GM18507 (cell line): ENCODE results near the gene ADAM21.
"Not testable (repeated sequence)": the region's sequence is repeated elsewhere in the genome, so short reads cannot be mapped to it uniquely, and the experiment has no call there.

ENCODE experiments used
- DNase-seq: peaks from one replicate; pipeline ENCODE4 v3.0.0; 2011; ENCODE audit warnings: low read depth; ENCODE audit not compliant: insufficient read length; ENCODE audit errors: extremely low spot score
- FAIRE-seq: peaks from 2 replicates; lab custom pipeline; 2011; peaks lifted over from hg19 to GRCh38; lab: Jason Lieb, UNC

Gene ADAM21

DNA sequence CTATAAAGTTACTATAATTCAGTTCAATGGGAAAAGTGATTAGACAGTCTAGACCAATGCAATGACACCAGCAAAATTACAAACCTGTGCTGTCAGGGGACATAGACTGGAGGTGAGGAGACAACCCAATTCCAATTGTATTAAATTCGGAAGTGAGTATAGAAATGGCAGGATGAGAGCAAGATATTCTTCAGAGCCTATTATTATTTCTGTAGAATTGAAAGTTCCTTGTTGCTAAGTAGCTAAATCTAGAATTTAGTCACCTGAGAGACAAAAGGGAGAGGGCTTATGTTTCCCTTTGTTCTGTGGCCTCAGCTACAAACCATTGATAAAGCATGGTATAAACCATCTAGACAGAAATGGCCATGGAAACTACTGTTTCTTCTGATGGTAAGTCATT is at the start of gene ADAM21:
Gene ADAM21 (plus strand): TSS at position 301 of the 400 bp plus-strand sequence. CDS start 5,326 bp downstream, outside the sequence.
- FAIRE-seq, result no peak
- no peak for DNase-seq

DNA sequence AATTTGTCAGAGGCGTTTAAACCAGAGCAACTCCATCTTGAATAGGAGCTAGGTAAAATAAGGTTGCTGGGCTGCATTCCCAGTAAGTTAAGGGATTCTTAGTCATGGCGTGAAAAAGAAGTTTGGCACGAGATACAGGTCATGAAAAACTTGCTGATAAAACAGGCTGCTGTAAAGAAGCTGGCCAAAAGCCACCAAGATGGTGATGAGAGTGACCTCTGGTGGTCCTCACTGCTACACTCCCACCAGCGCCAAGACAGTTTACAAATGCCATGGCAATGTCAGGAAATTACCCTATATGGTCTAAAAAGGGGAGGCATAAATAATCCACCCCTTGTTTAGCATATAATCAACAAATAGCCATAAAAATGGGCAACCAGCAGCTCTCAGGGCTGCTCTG is 48.6 kb upstream of the ADAM21 start:
- FAIRE-seq, result not testable (repeated sequence)

GRCh38 chr14:70406216-70406615 is 45.8 kb upstream of the ADAM21 start:
- not testable (repeated sequence) for DNase-seq, FAIRE-seq

More for the DNA sequence above, 48.6 kb upstream of the ADAM21 start:
- DNase-seq, result not testable (repeated sequence)

DNA sequence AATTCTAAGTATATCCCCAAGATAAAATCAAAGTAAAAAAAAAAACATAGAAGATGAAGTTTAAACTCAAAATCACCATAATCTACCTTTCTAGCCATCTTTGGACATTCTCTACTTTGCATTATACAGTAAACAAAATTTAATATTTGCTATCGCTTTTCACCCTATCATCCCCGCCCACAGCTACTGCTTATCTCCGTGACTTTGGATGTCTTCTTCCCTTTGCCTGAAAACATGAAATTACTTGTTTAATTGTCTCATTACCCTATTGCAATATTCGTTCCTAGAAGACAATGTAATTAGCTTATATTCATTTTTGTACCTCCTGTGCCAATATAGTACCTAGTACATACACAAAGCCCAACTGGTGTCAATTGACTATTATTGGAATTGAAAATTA is 44.4 kb upstream of the ADAM21 start:
- DNase-seq (no peak), FAIRE-seq (no peak)

DNA sequence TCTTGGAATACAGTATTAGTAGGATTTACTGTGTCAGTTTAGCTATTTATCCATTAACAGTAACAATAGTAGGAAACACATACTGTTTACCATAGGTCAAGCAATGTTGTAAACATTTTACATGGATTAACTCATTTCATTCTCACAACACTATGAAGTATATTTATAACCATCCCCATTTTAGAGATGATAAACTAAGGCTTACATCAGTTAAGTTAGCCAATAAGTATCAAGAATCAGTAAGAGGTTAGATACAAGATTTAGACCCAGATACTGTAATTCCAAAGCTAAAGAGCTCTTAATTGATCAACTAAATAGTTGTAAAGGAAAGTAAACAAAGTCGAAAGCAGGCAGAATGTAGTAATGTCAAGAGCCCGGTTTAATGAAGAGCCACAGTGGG is 36.2 kb upstream of the ADAM21 start:
- FAIRE-seq (no peak), DNase-seq (no peak)

DNA sequence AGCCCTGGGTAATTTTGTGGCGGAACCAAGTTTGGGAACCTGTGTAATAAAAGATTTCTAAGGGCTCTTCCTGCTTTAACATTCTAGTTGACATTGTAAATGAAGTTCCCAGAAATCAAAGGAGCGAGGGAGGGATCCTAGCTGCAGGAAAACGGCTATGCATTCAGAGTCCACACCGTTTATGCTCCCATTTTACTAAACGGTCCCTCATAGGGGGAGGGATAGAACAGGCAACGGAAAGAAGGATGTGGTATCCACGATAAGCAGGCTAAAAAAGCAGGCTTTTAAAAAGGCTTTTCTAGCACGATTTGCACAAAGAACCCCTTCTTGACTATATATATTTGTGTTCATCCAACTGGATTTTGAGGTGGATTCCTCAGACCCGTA is 35.6 kb upstream of the ADAM21 start:
- FAIRE-seq, result no peak
- no peak for DNase-seq

DNA sequence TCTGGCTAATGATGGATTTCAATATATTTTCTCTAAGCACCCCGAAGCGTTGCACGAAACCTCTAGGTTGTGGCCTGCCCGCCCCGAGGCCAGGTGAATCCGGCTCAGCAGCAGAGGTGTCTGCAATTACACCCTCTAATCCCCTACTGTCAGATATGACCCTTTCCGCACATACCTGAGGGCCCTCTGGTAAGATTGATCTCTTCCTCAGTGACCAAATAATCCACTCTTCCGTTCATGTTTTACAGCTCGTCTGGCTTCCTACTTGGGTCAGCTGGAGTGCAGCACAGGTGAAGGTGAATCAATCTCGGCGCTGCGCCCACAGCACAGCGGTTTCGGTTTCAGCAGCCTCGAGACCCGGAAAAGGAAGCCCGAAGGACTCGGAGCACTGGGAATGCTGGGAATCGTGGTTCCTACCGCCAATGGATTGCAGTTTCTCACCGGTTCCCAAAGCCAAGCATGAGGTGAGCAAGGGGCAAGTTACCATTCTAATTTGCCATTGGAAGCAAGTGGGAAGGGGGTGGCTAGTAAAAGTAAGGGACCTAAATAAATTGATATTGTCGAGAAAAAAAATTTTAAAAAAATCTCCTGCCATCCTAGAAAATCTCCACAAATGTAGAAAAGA is 35.1 kb upstream of the ADAM21 start, which contains the start of gene SYNJ2BP:
Gene SYNJ2BP (minus strand): TSS at position 366 of the 625 bp plus-strand sequence. CDS start 127 bp downstream, at position 239.
- peak; percentile 95 for FAIRE-seq
- DNase-seq, result peak; percentile 35

- not testable (repeated sequence) for FAIRE-seq, DNase-seq
Observed at GRCh38 chr14:70419270-70419931, 32.6 kb upstream of the ADAM21 start.

DNA sequence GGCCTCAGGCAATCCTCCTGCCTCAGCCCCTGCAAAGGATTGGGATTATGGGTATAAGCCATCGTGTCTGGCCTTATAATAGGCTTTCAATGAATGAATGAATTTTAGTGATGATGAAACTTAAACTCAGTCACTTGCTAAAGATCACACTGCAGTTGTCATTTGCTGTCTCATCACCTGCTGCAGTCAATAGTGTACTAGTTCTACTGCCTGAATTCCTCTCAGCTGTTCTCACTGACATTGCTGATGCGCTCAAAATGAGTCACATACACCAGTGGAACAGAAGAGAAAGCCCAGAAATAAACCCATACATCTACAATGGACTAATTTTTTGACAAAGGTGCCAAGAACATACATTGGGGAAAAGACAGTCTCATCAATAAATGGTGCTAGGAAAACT is 29.4 kb upstream of the ADAM21 start:
- DNase-seq, result no peak
- no peak for FAIRE-seq

DNA sequence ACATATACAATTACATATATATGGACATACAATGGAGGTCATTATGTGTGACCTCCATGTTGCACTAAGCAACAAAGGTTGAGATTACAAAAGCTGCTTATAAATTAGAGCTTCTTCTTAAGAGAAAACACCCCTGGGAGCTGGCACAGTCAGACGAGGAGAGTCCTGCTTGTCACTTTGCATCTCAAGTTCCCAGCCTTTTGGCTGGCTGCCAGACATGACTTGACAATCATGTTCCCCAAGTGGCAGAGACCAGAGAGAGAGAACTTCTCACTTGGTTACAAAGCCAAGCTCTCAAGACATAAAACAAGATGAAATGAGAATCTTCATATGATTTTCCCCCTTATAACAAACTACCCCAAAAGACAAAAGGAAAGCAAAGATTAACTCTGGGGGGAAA is 26.6 kb upstream of the ADAM21 start:
- FAIRE-seq (no peak), DNase-seq (no peak)

- not testable (repeated sequence) for FAIRE-seq, DNase-seq
Observed at GRCh38 chr14:70426555-70426954, 25.4 kb upstream of the ADAM21 start.

DNA sequence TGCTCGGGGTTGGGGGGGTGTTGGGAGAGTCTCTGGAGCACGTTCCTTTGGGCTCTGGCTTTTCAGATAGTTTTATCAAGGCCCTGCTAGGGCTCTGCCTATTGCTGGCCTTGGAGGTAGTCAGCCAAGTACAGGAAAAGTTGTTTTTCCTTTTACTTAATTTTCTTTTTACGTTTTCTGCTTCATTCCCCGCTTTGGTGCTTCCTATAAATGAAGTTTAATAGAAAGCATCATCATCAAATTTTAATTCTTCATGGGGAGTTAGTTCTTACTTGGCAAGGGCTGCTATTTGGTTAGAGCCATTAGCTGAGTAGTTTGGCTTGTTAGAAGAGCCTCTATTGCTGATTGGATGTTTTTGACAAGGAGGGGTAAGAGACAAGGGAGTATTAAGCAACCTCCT is 15.1 kb upstream of the ADAM21 start:
- no peak for FAIRE-seq
- no peak for DNase-seq

- DNase-seq, result no peak
- FAIRE-seq, result no peak
Observed at GRCh38 chr14:70441641-70442040, 10.3 kb upstream of the ADAM21 start.

DNA sequence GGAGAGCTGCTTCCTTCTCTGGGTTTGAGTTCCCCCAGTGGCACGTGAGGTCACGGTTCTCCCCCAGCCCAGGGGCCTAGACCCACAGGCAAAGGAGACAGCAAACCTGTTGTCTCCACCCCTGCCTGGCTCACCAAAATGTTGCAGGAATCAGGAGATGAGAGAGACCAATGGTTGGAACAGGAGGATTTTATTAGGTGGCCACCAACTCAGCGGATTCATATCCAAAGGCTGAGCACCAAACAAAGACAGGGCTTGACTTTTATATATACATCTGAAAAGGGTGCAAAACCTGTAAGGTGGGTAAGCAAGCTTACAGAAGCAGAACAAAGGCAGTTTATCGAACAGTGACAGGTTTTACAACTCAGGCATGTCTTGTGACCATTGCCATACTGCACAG is 9.2 kb upstream of the ADAM21 start:
- DNase-seq (no peak), FAIRE-seq (no peak)

DNA sequence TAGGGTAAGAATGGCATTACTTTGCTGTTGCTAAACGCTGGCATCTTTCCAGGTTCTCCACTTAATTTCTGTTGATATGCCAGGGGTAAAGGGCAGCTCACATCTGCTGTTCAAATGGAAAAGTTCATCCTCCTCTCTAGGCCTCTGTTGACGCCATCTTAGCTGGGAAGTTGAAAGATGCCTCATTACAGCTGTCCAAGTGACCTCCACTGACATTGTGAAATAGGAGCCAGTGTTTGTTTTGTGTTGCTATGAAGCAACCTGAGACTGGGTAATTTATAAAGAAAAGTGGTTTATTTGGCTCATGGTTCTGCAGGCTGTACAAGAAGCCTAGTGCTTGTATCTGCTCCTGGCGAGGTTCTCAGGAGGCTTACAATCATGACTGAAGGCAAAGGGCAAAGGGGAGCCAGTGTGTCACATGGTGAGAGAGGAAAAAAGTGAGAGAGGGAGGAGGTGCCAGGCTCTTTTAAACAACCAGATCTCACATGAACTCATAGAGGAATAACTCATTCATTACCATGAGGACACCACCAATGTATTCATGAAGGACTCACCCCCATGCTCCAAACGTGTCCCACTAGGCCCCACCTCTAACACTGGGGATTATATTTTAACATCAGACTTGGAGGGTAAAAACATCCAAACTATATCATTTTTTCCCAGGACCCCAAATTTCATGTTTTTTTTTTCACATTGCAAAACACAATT is 3.2 kb upstream of the ADAM21 start:
- no peak for FAIRE-seq
- DNase-seq, result no peak

GRCh38 chr14:70454731-70455130 is 2.8 kb downstream of the ADAM21 start:
- FAIRE-seq (no peak), DNase-seq (no peak)

- DNase-seq (no peak), FAIRE-seq (peak; percentile 69)
Observed at GRCh38 chr14:70468731-70469130, 16.8 kb downstream of the ADAM21 start.

DNA sequence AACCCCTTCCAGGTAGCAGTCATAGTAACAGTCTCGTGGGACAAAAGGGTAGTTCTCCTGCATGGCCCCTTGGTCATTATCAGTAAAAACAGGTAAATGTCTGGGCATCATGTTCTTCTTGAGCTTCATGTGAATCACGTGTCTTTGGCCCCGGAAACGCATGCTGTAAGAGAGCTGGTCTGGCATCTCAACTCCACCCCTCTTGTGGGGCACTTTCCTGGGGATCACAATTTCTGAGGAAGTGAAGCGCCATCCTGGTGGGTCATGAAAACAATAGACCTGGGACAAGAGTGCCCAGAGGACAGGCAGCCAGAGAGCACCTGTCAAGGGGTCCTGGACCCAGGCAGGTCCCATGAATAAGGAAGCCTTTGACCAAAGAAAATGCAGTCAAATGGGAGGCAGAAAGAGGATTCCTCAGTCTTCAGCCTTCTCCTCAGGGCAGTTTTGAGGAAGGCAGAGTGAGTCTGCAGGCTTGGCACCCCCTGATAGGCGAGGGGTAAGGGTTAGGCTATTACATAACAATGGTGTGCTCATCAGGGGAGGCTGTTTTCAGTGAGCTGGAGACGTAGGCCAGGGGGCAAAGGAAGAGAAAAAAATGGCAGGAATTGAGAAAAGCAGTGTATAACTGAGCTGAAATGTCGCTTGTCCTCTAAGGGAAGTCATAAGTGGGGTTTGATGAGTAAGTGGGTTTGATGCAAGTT is 19.0 kb downstream of the ADAM21 start:
- not testable (repeated sequence) for FAIRE-seq

GRCh38 chr14:70472253-70473159 is 20.5 kb downstream of the ADAM21 start:
- FAIRE-seq, result no peak
- DNase-seq, result no peak

More for the DNA sequence above, 19.0 kb downstream of the ADAM21 start:
- DNase-seq, result not testable (repeated sequence)
